ENCODE results near the gene HSD17B2.
A peak's percentile ranks its signal among the peaks of the same experiment; 100 is the strongest.

Gene HSD17B2

DNA sequence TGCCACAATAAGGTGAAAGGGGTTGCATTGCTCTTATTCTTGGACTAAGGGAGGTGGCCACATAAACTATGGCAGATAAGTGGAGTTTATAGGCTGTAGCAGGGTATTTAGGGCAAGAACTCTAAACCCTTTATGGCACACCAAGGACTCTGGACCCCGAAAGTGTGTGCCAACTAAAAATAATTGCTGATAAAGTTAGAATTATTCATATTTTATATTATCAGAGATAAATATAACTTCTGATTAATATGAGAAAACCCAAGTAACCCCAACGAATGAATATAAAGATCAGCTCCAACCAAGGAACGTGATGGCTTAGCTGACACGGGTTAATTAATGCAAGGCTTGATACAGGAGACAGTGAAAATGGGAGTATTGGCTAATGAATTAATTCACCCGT is 15.0 kb upstream of the HSD17B2 start:
- no peak for DNase-seq

DNA sequence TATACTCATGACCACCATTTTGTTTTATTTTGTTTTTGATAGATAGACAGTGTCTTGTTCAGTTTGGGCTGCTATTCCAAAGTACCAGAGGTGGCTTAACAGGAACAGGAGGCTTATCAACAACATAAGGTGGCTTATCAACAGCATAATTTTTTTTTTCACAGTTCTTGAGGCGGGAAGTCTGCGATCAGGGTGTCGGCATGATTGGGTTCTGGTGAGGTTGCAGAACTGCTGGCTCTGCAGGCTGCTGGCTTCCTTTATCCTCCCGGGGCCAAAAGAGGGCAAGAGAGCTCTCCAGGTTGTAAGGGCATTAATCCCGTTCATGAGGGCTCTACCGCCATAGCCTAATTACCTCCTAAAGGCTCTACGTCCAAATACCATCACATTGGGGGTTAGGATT is 11.8 kb upstream of the HSD17B2 start:
- DNase-seq, result no peak

DNA sequence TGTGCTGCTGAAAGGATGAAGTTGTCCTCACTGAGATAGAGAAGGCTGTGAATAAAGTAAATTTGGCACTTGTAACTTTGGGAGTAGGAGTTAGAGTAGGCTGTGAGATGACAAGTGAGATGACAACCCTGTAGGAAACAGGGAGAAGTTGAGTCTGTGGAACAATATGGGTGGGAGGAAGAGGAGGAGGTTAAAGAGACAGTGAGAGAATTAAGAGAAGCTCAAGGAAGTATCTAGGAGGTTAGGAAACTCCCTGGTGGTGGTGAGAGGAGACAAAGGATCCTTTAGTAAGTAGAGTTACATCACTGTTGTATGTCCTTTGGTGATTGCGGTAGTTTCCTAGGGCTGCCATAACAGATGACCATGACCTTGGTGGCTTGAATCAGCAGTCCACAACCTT is 10.7 kb upstream of the HSD17B2 start:
- no peak for DNase-seq

DNA sequence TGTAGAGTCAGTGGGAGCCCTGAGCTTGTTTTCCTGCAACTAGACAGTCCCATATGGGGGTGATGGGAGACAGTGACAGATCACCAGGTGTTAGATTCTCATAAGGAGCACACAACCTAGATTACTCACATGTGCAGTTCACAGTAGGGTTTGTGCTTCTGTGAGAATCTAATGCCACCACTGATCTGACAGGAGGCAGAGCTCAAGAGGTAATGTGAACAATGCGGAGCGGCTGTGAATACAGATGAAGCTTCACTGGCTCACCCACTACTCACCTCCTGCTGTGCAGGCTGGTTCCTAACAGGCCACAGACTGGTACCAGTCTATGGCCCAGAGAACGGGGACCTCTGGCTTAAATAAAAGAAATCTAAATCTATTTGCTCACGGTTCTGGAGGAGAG is 10.2 kb upstream of the HSD17B2 start:
- no peak for DNase-seq

DNA sequence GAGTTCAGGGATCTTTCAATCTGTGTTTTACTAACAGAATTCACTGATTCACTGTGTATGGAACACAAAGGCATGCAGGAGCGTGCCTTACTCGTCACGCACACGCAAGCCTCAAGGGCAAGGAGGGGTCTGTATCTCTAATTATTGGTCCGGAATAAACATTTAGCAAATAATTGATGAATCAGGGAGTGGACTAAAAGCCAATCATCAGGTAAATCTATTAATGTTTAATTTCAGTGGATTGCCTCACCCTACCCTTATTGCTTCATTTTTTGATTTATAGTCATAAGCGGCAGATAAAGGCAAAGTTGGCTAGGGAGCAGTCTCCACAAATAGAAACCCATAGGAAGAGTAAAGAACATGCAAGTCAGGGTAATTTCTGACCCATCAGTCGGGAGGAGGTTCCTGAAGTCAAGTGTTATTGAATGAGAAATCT is 7.4 kb upstream of the HSD17B2 start:
- no peak for DNase-seq

DNA sequence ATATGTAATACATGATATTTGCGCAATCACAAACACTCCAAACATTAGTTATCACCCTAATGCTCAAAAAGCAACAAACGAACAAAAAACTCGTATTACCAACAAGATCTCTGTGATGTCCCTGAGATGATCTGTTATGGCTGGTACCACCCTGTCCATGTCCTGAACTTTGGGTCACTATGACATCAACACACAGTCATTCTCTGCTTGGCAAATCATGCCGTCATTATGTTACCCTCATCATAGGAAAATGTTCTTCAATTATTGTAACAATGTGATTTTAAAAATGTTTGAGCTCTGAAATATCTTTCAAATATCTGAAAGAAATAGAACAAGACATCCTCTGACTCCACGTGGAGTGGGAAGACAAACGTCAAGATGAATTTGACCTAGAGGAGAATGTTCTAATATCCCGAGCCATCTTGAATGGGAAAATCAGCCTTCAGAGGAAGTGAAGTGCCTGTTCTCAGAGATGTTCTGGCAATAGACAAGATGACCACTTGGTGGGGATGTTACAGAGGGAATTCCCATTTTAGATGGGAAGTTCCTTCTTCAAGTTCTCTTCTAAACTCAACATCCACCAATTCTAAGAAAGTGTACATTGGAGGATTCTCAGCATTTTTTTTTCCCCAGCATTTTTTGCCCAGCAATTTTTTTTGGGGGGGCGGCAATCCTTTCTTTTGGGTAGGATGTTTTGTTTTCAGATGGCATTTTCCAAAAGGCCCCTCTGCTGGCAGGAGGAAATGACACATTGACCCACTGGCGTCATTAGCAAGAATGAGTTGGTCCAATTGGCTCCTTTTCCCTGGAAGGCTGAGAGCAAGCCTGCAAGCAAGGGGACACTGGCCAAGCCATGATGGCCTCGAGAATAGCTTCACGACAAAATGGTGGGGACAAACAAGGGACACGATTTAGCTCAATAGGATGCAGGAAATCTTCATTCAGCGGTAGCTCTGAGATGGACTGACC is 3.7 kb upstream of the HSD17B2 start:
- no peak for DNase-seq

DNA sequence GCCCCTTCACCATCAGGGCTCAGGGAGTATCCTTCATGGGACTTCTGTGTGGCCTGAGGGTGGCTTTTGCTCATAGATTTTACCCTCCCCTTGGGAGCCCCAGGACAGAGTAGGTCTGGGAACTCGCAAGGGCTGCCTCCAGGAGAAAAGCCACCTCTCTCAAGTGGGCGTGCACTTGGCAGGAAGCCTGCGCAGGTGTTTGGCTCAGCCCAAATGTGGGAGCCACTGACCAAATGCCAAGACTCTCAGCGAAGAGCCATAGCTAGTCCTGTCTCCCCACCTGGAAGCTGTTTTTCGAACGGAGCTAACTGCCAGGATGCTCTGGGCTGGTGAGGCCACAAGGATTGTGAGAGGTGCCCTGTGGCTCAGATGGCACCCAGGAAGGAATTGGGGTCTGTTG is 2.0 kb upstream of the HSD17B2 start:
- DNase-seq, result no peak

DNA sequence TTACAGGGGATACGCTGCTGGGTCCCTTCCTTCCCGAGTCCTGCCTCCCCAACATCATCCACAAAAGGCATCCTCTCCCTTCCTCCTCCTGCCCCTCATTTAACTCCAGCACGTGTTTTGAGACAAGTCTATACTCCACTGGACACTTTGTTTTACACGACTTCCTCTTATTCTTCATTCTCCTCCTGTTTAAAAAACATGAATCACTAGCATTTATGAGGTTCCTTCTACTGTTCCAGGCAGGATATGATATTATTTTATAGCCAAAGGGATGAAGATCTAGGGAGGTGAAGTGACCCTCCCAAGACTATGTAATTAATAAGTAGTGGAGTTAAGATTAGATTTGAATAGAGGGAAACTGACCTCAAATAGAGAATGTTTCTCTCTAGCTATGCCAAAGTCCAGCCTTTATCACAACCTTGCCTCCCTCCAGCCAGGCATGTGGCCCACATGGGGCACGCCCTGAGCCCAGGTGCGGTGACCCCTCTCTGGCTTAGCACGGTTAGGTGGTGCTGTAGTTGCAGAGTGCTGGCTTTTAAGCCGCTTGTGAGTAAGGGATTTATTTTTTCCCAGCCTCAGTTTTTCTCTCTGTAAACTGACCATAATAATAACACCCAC is 1.3 kb upstream of the HSD17B2 start:
- no peak for DNase-seq

DNA sequence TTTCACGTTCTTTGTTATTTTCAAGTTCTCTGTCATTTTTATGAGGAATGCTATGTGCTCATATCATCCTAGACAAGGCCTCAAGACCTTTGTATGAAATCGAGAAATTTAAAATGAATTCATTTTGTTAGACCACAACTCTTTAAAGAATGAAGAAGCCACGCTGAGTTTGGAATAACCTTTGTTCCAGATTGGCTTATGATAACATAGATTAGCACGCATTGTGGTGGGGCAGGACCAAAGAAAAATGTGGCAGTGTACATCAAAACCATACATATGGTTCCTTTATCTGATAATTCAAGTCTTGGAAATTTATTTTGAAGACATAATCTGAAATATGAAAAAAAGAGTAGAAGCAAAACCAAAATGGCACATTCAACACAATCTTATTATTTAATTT is 2.2 kb downstream of the HSD17B2 start:
- no peak for DNase-seq

DNA sequence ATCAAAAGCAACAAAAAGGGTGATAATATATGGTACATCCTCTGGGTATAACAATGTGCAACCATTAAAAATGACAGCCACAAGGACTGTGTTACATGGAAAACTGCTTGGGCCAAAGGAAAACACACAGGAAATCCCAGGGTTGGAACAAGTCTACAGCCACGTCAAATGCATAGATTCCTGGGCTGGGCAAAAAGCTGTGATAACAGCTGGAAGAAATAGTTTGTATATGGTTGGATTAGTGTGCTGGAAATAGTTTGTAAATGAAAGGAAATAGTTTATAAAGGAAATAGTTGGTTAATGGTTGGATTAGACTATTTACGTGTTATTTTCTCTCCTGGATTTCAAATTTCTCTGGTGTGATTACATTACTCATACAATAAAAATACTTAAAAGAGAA is 2.6 kb downstream of the HSD17B2 start:
- DNase-seq, result no peak

DNA sequence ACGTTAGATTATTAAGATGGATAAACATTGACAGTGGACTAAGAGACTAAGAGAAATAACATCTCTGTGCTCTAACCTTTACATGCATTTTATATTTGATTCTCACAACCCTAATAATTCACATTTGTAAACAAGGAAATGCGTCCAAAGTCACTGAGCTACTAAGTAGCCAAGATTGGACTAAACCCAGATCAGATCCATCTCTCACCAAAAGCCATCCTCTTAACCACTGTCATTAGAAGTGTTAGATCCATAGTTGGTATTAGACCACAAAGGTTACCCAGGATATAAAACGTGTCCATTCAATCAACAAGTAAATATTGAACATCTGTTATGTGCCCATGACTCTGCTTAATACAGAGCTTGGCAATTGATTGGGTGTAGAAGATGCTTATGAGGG is 5.2 kb downstream of the HSD17B2 start:
- no peak for DNase-seq

DNA sequence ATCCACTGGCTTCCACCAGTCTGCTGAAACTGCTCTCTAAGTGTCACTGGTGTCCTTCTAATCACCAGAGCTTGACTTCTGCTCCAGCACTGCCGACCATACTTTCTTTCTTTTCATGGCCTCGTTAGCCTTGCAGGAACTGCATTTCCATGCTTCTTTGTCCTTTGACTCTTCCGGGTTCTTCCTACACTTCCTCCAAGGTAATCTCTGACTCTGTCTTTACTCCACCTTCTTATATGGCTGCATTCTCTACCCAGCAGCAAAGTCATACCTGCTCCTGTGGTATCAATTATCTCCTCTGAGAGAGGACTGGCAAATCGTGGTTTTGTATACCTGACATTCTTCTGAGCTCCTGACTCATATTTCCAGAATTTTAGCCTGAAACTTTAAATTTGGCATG is 6.5 kb downstream of the HSD17B2 start:
- DNase-seq, result no peak

DNA sequence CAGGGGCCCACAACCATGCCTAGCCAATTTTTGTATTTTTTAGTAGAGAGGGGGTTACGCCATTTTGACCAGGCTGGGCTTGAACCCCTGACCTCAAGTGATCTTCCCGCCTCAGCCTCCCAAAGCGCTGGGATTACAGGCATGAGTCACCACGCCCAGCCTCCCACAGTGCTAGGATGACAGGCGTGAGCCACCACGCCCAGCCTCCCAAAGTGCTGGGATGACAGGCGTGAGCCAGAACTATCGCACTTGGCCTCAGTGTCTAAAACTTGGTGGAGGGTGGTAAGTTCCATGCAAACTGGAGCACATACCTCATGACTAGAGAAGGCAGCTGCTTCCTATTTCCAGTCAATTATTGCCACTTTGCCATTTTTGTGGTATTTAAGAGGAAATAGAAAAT is 7.1 kb downstream of the HSD17B2 start:
- no peak for DNase-seq

DNA sequence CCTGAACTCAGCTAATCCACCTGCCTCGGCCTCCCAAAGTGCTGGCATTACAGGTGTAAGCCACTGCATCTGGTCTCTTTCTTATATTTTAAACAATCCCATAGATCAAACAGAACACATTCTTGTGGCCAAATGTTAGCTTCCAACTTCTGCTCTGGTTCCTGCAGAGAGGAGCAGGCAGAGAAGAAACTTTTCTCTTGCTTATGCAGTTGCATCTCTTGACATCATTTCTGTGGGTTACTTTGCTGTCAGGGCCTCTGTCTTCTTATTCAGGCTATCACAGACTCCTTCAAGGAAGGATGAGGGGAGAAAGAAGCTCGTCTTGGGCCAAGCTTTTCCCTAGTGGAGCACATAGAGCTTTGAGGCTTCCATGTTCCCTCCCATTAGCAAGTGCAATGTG is 7.8 kb downstream of the HSD17B2 start:
- DNase-seq, result no peak

DNA sequence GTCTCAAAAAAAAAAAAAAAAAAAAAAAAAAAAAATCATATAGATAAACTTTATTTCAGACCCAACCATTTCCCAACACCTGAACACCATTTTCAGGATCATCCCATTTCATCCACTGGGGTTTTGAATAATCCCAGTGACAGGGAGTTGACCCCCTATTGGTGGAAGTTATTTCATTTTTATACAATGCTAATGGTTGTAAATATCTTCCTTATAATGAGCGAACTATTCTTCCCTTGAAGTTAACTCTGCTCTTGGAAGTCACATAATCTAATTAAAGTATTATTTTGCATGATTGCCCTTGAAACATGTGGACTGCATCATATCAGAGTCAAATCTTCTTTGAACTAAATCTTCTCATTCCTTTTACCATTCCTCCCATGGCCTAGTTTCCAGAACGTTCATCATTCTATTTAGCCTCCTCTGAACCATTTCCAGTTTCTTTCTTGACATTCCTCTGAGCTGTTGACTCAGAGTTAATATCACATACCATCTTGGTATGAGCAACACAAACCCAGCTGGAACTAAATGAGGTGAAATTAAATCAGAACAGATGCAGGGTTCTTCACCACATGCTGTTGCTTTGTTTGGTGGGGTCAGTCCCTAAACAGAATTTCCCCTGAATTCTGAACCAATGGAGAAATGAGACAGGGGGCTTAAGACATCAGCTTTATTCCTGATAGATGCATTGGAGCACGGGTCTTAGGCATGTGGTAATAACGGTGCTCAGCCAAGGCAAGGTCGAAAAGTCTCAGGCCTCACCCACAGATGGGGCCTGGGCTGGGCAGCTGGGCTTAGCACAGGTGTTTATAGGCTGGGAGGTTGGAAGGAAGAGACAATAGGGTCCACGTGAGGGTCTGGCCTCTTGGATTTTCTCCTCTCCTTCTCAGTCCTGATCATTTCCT is 8.9 kb downstream of the HSD17B2 start:
- no peak for DNase-seq

DNA sequence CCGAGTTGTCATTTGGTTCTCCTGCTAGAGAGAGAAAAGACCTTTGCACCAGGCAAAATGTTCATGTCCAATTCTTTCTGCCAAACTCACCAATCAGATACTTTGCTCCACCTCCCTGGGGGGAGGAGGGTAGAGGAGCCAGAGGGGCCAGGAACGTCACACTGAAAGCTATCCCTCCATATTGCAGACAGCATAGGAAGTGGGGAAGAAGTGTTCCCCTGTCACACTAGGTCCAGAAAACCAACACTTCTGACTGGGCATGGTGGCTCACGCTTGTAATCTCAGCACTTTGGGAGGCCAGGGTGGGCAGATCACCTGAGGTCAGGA is 9.5 kb downstream of the HSD17B2 start:
- DNase-seq, result no peak

DNA sequence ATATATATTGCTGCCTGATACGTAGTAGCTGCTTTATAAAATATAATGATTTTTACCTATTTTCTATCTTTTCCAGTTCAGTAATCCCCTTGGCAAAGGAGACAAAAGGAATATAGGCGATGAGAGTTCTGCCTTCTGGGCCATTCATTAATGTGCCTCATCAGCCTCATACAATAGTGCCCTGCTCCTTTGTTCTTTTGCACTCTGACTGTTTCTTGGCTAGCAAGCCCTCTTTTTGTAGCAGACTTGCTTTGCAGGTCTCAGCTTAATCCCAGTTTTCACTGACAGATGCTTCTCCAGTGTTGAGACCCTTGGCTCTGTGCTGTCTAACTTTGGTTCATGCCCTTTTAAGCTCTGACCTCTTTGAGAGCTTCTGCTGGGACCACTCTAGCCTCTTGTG is 10.4 kb downstream of the HSD17B2 start:
- no peak for DNase-seq

DNA sequence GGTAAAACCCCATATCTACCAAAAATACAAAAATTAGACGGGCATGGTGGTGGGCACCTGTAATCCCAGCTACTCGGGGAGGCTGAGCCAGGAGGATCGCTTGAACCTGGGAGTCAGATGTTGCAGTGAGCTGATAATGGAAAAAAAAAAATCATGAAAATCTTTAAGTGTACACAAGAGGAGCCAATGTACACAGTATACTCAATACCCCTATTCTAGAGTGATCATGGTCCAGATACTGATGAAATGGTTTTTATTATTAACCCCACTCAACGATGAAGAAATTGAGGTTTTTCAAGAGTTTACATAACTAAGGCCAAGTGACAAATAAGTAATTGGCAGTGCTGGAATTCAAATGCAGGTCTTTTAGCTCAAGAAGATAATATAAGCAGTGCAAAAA is 11.5 kb downstream of the HSD17B2 start:
- DNase-seq, result no peak

DNA sequence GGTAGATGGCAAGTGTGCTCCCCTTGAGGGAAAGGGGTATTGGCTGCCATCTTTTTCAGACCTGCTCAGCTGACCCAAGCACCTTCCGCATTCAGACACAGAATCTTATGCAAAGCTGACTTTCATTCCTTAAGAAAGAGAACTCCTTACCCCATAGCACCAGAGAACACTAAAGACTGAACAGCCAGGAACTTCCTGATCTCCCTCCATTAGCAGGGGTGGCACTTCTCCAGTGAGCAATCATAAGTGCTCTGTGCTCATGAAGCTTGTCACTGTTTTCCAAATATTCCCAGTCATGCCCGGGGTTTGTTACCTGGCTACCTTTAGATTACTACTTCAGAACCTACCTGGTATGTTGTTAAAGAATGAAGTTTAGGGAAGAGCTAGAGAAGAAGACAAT is 11.9 kb downstream of the HSD17B2 start:
- no peak for DNase-seq

DNA sequence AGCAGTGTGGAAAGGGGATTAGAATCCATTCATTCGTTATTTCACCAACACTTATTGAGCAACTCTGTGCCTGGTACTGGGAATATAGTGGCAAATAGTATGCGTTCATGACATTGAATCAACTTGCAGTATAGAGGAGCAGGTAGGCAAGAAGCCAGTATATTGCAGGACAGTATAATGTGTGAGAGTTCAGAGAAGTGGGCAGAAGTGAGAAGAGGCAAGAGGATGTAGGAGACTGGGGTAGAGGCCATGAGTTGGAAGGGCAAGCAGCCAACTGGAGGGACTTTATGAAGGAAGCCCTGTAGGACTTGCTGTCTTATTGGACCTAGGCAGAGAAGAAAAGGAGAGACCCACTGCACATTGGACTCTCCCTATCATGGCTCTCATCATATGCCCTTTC is 12.3 kb downstream of the HSD17B2 start:
- DNase-seq, result no peak

DNA sequence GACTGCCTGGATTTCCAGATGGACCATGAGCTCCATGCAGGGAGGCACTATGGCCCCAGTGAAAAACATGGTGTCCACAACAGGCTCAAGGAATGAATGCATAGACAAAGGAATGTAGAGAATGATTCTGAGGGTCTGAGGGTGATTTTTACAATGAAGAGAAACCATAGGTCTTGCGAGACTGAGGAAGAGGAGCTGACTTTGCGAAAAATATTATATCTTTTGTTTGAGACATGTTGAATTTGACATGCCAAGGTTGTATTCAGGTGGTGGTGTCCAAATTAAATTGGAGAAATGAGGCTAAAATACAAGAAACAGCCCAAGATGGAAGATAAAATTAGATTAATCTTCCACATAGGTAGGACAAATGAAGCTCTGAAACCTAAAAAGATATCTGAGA is 12.7 kb downstream of the HSD17B2 start:
- DNase-seq, result no peak

DNA sequence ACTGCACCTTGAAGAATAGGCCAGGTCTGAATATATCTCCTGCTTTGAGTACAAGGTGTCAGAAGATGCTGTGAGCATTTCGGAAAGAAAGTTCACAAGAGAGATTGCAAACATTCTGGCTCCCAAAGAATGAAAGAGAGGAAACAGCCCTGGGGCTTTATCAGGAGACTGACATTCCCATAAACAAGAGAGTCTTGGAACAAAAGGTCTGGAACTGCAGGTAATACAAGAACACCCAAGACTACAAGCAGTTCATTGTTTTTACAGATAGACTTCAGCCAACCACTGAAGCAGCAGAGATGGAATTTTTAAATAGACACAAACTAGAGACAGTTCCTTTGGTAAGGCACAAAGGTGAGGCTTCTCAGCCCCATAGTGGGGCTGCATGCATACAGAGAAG is 14.4 kb downstream of the HSD17B2 start:
- peak; percentile 68 for DNase-seq

DNA sequence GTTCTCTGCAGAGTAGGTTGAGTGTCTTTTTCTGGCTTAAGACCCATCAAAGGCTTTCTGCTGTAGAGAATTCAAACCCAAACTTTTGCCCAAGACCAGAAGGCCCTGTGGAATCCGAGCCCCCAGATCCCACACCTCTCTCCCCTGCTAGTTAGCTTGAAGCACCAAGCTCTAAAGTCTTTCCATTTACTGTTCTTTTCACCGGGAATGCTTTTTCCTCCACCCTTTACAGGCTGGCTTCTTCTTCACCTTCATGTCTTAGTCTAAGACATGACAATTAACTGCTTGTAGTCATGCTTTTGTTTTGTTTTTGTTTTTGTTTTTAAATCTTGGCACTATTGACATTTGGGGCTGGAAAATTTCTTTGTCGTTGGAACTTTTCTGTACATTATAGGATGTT is 15.5 kb downstream of the HSD17B2 start:
- DNase-seq, result no peak

DNA sequence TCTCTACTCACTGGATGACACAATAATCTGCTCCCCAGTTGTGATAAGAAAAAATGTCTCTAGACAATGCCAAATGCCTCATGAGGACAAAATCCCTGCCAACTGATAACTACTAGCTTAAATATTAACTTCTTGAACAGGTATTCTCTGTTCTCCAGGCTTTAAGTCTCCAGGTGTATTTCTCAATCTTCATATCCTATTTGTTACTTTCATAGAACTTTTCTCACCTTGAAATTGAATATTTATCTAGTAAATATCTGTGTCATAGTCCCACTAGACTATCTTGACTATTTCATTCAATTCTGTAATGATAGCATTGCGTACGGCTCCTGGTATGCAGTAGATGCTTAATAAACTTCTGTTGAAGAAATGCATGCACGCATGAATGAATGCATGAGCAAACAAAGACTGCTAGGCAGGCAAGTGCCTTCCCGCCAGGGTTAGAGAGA is 15.9 kb downstream of the HSD17B2 start:
- DNase-seq, result no peak
